ENCODE measurements around the gene ST3GAL4.

The ST3GAL4 gene

GRCh38 chr11:126405374-126405773 lies 49.9 kb downstream of the ST3GAL4 start:
- DNase-seq (ENCODE audit: low read depth in 2 of 3, low spot score in 1 of 3): no peak

- DNase-seq (ENCODE audit: low read depth in 2 of 3, low spot score in 1 of 3): no peak
These were observed 50.4 kb downstream of the ST3GAL4 start for GRCh38 chr11:126405906-126406305.

- no peak for DNase-seq (ENCODE audit: low read depth in 2 of 3, low spot score in 1 of 3)
These were observed 50.9 kb downstream of the ST3GAL4 start for GRCh38 chr11:126406368-126406767.

GRCh38 chr11:126407101-126407521 lies 51.6 kb downstream of the ST3GAL4 start:
- no peak for DNase-seq (ENCODE audit: low read depth in 2 of 3, low spot score in 1 of 3)

GRCh38 chr11:126407682-126408288 lies 52.3 kb downstream of the ST3GAL4 start:
- DNase-seq (ENCODE audit: low read depth in 2 of 3, low spot score in 1 of 3): no peak

- DNase-seq (ENCODE audit: low read depth in 2 of 3, low spot score in 1 of 3): no peak
These were observed 53.0 kb downstream of the ST3GAL4 start for GRCh38 chr11:126408496-126408895.

- no peak for DNase-seq (ENCODE audit: low read depth in 2 of 3, low spot score in 1 of 3)
These were observed 53.6 kb downstream of the ST3GAL4 start for GRCh38 chr11:126408901-126409619.

- no peak for DNase-seq (ENCODE audit: low read depth in 2 of 3, low spot score in 1 of 3)
These were observed 54.1 kb downstream of the ST3GAL4 start for GRCh38 chr11:126409620-126409985.

- DNase-seq (ENCODE audit: low read depth in 2 of 3, low spot score in 1 of 3): no peak
These were observed 55.2 kb downstream of the ST3GAL4 start for GRCh38 chr11:126410649-126411048.

- DNase-seq (ENCODE audit: low read depth in 2 of 3, low spot score in 1 of 3): no peak
These were observed 56.5 kb downstream of the ST3GAL4 start for GRCh38 chr11:126411971-126412381.

- DNase-seq (ENCODE audit: low read depth in 2 of 3, low spot score in 1 of 3): no peak
These were observed 57.9 kb downstream of the ST3GAL4 start for GRCh38 chr11:126413426-126413825.

- no peak for DNase-seq (ENCODE audit: low read depth in 2 of 3, low spot score in 1 of 3)
These were observed 58.4 kb downstream of the ST3GAL4 start for GRCh38 chr11:126413843-126414405.

GRCh38 chr11:126414615-126415014 lies 59.1 kb downstream of the ST3GAL4 start:
- DNase-seq (ENCODE audit: low read depth in 2 of 3, low spot score in 1 of 3): no peak

- no peak for DNase-seq (ENCODE audit: low read depth in 2 of 3, low spot score in 1 of 3)
These were observed 59.6 kb downstream of the ST3GAL4 start for GRCh38 chr11:126415128-126415527.

- DNase-seq (ENCODE audit: low read depth in 2 of 3, low spot score in 1 of 3): no peak
These were observed 60.4 kb downstream of the ST3GAL4 start for GRCh38 chr11:126415669-126416420.

GRCh38 chr11:126416542-126417090 lies 61.1 kb downstream of the ST3GAL4 start:
- DNase-seq (ENCODE audit: low read depth in 2 of 3, low spot score in 1 of 3): peak; percentile 53 to 72 (median 59)

GRCh38 chr11:126417091-126417862 lies 61.8 kb downstream of the ST3GAL4 start:
- no peak for DNase-seq (ENCODE audit: low read depth in 2 of 3, low spot score in 1 of 3)

GRCh38 chr11:126418887-126419286 lies 63.4 kb downstream of the ST3GAL4 start:
- no peak for DNase-seq (ENCODE audit: low read depth in 2 of 3, low spot score in 1 of 3)

GRCh38 chr11:126419801-126420697 lies 64.6 kb downstream of the ST3GAL4 start:
- DNase-seq (ENCODE audit: low read depth in 2 of 3, low spot score in 1 of 3): no peak

Data from stimulated activated CD4-positive, alpha-beta T cell treated with anti-CD3 and anti-CD28 coated beads, Interleukin-12 subunit alpha, Interleukin-12 subunit beta, amount 100 ng/mL, for 48 hours (primary cell).